Aorta (tissue), 5 donors: ENCODE data around the gene PLK5. TPM values are rescaled to one million over a fixed set of nuclear protein-coding genes. Genes with fewer than 3 reads are reported as not detected.
A peak's percentile ranks its signal among the peaks of the same experiment; 100 is the strongest.

Experiments
- ATAC-seq: fragments of 200-7000 bp; cut with Tn5 transposase; one replicate; pipeline ENCODE4 v1.9.1; 2022; ENCODE audit warnings: moderate library complexity; ENCODE audit not compliant: low FRiP score
- DNase-seq, 2 donors: peaks; one replicate each; pipeline ENCODE4 v3.0.0-alpha.2; 2020
- H3K27ac ChIP-seq, 2 donors: one replicate each; pipeline ENCODE4 v1.5.1; 2013; ENCODE audit warnings: low read length in 2 of 2, mild to moderate bottlenecking in 2 of 2, moderate library complexity in 2 of 2, control low read depth in 1 of 2, inconsistent platforms in 1 of 2, low read depth in 1 of 2
- H3K27me3 ChIP-seq, 2 donors: one replicate each; pipeline ENCODE4 v1.6.1; 2013; ENCODE audit warnings: control low read depth in 1 of 2, low read length in 1 of 2, mild to moderate bottlenecking in 1 of 2, moderate library complexity in 1 of 2; ENCODE audit not compliant: insufficient read depth in 2 of 2, control insufficient read depth in 1 of 2
- H3K36me3 ChIP-seq, 2 donors: one replicate each; pipeline ENCODE4 v1.6.1; 2013; ENCODE audit warnings: control low read depth in 1 of 2, low read length in 1 of 2, mild to moderate bottlenecking in 1 of 2; ENCODE audit not compliant: insufficient read depth in 2 of 2, control insufficient read depth in 1 of 2
- H3K4me1 ChIP-seq, 2 donors: one replicate each; pipeline ENCODE4 v1.6.1; 2013; ENCODE audit warnings: low read length in 2 of 2, control low read depth in 1 of 2, mild to moderate bottlenecking in 1 of 2, moderate library complexity in 1 of 2; ENCODE audit not compliant: insufficient read depth in 2 of 2, control insufficient read depth in 1 of 2
- H3K4me3 ChIP-seq, 2 donors: one replicate each; pipeline ENCODE4 v1.5.1; 2013; ENCODE audit warnings: low read length in 2 of 2, control low read depth in 1 of 2, mild to moderate bottlenecking in 1 of 2
- H3K9me3 ChIP-seq: one replicate; pipeline ENCODE4 v1.6.1; 2013; ENCODE audit warnings: mild to moderate bottlenecking, low read length; ENCODE audit not compliant: control insufficient read depth
- WGBS, 2 donors: extraction: QIAGEN DNeasy Blood & Tissue Kit; methylation state at CpG; one replicate each; pipeline ENCODE4 v1.1.7; 2013; 5-methylcytosine and 5-hydroxymethylcytosine counted together
- intact Hi-C, 2 donors: fragments of 100-400 bp; cut with DNase I; formaldehyde crosslinking; loops; one replicate each; pipeline versions ENCODE4 v1.14.2 to v1.15.0; 2022
- polyA plus RNA-seq, 2 donors: library from polyadenylated mRNA; stranded (reverse); fragments of 200-250 nt; gene quantifications; one replicate each; pipeline ENCODE4 v1.2.3, GENCODE V29; 2013
- total RNA-seq, 2 donors: library from RNA; stranded (reverse); fragmentation: NEBNext Ultra II Directional; extraction: Animal tissue kit (Norgen Biotek cat#: 25700); gene quantifications; one replicate each; pipeline ENCODE4 v1.2.1, GENCODE V29; 2021
- donor health status: healthy with polysubstance abuse.
- donor health status: Bipolar disorder and iron deficiency.
- donor health status: DM: no; HTN: no; CAD: no.
- donor health status: DM: no; HTN: no; CAD: no.
- donor health status: DM: yes; HTN: yes; CAD: no.

PLK5 gene
- total and polyA plus RNA-seq, 4 donors: 0.15 TPM; not detected in 3

- no peak overlapping the region for H3K27ac ChIP-seq
- no peaks in the 10 kb centered on the region for H3K36me3 ChIP-seq
- intact Hi-C loops: no loop called here
- no peaks in the 10 kb centered on the region for H3K4me1 ChIP-seq
- no peaks in the 10 kb centered on the region for H3K27me3 ChIP-seq
- DNase-seq (no peak), ATAC-seq (no peak)
- H3K9me3 ChIP-seq: no peaks in the 10 kb centered on the region
- whole genome bisulfite sequencing, 2 donors: 79 to 88% methylated on average over 14 to 17 of the region's 17 CpGs
- no peak overlapping the region for H3K4me3 ChIP-seq
Observed at GRCh38 chr19:1520203-1520780, 3.6 kb upstream of the PLK5 start.

DNA sequence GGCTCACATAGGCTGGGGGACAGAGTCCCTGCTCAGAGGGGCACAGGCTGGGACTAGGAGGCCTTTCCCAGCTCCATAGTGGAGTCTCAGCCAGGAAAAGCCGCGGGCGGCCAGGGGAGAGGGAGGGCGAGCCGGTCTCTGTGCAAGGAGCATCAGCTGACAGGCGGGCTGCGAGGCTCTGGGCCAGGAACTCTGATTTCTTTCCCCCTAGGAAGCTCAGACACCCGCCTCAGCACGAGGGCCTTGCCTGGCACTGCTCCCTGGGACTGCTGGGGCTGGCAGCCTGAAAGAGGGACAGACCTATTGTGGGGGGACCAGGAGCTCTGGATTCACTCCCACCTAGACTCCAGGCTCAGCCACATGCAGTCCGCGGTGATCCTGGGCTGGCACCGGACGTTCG lies 2.2 kb upstream of the PLK5 start:
- H3K27ac ChIP-seq: no peak overlapping the region
- intact Hi-C loops: no loop called here
- no peaks in the 10 kb centered on the region for H3K27me3 ChIP-seq
- H3K9me3 ChIP-seq: no peaks in the 10 kb centered on the region
- ATAC-seq: peak; percentile 20
- no peak overlapping the region for H3K4me3 ChIP-seq
- 36 to 54% methylated on average over 10 to 14 of the region's 14 CpGs for WGBS, 2 donors
- DNase-seq: no peak
- H3K36me3 ChIP-seq: no peaks in the 10 kb centered on the region
- H3K4me1 ChIP-seq: no peaks in the 10 kb centered on the region

GRCh38 chr19:1522061-1522460 lies 1.8 kb upstream of the PLK5 start:
- intact Hi-C loops: no loop called here
- no peak overlapping the region for H3K27ac ChIP-seq
- H3K36me3 ChIP-seq: no peaks in the 10 kb centered on the region
- H3K9me3 ChIP-seq: no peaks in the 10 kb centered on the region
- no peaks in the 10 kb centered on the region for H3K4me1 ChIP-seq
- H3K27me3 ChIP-seq: no peaks in the 10 kb centered on the region
- DNase-seq (peak in 1 of 2 donors; percentile 34), ATAC-seq (no peak)
- 81 to 84% methylated on average over 10 of the region's 10 CpGs for WGBS, 2 donors
- H3K4me3 ChIP-seq: no peak overlapping the region

DNA sequence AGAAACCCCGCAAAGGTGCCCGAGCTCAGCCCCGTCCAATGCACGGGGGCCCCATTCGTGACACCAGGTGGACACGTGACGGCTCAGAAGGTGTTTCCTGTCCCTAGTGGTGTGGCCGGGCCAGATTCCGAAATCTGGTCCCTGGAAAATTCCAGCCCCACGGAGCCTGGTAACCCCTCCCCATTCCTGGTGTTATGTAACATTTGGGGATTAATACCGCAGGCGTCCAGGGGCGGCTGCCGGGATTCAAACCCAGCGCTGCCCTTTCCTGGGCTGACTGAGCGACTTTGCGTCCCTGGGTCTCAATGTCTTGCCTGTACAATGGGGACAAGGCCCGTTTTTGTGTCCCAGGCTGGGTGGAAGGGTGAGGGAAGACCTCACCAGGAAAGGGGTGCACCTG lies 1.0 kb upstream of the PLK5 start:
- H3K4me3 ChIP-seq: no peak overlapping the region
- ATAC-seq: no peak
- intact Hi-C loops: no loop called here
- no peaks in the 10 kb centered on the region for H3K36me3 ChIP-seq
- no peaks in the 10 kb centered on the region for H3K4me1 ChIP-seq
- H3K27me3 ChIP-seq: no peaks in the 10 kb centered on the region
- H3K27ac ChIP-seq: no peak overlapping the region
- 82 to 84% methylated on average over 18 of the region's 18 CpGs for WGBS, 2 donors
- no peaks in the 10 kb centered on the region for H3K9me3 ChIP-seq
- peak in 1 of 2 donors; percentile 33 for DNase-seq

DNA sequence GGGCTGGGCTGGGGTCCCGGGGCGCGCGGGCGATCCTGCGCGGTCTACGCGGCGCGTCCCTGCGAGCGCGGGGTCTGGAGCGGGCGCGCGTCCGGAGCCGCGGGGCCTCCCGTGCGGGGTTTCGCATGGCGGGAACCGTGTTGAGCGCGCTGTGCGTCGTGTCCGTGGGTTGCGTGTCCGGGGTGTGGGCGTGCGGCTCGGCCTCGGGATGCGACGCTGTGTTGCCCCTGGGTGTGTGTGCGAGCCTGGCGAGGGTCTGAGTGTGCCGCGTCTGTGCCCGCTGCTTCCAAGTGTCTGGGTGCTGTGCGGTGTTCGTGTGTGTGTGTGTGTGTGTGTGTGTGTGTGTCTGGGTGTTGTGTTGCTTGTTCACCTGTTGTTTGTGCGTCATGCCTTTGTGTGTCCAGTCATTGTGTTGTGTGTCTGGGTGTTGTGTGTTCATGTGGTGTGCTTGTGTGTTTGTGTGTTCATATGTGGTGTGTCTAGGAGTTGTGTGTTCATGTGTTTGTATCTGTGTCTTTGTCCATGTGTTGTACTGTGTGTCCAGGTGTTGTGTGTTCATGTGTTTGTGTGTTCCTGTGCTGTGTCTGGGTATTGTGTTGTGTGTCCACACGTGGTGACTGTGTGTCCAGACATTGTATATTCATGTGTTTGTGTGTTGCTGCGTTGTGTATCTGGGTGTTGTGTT lies 552 bp downstream of the PLK5 start:
- H3K27me3 ChIP-seq: no peaks in the 10 kb centered on the region
- no peak overlapping the region for H3K4me3 ChIP-seq
- ATAC-seq: no peak

DNA sequence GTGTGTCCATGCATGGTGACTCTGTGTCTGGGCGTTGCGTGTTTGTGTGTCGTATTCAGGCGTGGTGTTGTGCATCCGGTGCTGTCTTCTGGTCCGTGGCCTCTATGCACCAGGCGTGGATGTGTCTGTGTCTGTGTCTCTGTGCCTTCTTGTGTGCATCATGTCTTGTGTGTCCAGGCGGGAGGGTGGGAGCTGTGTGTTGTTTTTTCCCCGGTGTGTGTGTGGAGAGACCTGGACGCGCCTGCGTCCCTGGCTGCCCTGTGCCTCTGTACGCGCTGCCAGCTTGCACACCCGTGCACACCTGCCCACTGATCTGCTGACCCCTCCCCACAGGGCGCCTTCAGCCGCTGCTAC lies 1.1 kb downstream of the PLK5 start:
- intact Hi-C loops: no loop called here
- WGBS, 2 donors: 56 to 63% methylated on average over 17 of the region's 17 CpGs
- H3K4me3 ChIP-seq: no peak overlapping the region
- H3K9me3 ChIP-seq: no peaks in the 10 kb centered on the region
- no peak for ATAC-seq
- H3K36me3 ChIP-seq: no peaks in the 10 kb centered on the region
- DNase-seq: no peak
- H3K4me1 ChIP-seq: no peaks in the 10 kb centered on the region
- no peaks in the 10 kb centered on the region for H3K27me3 ChIP-seq
- H3K27ac ChIP-seq: no peak overlapping the region

More for the DNA sequence above, 552 bp downstream of the PLK5 start:
- Histone ChIP-seq H3K27ac (no peak overlapping the region), H3K9me3 (no peaks in the 10 kb centered on the region), H3K36me3 (no peaks in the 10 kb centered on the region), H3K4me1 (no peaks in the 10 kb centered on the region)
- 8 to 9% methylated on average over 44 to 49 of the region's 49 CpGs for WGBS, 2 donors
- intact Hi-C loops: no loop called here
- DNase-seq: no peak

DNA sequence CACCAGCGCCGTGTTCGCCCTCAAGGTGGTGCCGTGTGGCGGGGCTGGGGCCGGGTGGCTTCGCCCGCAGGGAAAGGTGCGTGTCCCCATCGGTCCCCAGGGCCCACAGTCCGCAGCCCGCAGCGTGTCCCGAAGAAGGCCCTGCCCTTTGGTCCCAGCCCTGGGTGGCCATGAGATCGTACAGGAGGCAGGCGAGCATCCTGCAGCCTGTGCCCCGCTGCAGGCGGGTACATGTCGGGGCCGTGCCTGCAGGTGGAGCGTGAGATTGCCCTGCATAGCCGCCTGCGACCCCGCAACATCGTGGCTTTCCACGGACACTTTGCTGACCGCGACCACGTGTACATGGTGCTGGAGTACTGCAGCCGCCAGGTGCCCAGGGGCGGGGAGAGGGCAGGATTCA lies 1.5 kb downstream of the PLK5 start:
- no peak overlapping the region for H3K27ac ChIP-seq
- ATAC-seq: no peak
- H3K4me3 ChIP-seq: no peak overlapping the region
- no peaks in the 10 kb centered on the region for H3K4me1 ChIP-seq
- H3K36me3 ChIP-seq: no peaks in the 10 kb centered on the region
- DNase-seq: no peak
- no peaks in the 10 kb centered on the region for H3K27me3 ChIP-seq
- H3K9me3 ChIP-seq: no peaks in the 10 kb centered on the region
- 56% methylated on average over 31 of the region's 31 CpGs for WGBS, 2 donors
- intact Hi-C loops: no loop called here

DNA sequence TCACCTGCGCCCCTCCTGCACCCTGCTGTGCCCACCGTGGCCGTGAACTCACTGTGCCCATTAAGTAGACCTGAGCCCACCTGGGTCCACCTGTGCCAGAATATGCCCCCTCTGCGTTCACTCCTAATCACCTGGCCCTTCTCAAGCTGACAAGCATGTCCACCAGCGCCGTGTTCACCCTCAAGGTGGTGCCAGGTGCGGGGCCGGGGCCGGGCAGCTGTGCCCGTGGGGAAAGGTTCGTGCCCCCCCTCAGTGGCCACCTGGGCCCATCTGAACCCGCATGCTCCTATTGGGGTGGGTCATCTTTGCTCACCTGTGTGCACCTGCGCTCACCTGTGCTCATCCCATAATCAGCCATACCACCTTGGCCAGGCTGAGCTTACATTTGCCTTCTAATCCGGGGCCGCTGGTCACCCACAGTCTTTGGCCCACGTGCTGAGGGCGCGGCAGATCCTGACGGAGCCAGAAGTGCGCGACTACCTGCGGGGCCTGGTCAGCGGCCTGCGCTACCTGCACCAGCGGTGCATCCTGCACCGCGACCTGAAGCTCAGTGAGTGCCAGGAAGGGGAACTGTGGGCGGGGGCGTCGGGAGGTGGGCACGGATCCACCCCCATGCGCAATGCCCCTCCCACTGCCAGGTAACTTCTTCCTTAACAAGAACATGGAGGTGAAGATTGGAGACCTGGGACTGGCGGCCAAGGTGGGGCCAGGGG lies 2.3 kb downstream of the PLK5 start:
- Histone ChIP-seq H3K9me3 (no peaks in the 10 kb centered on the region), H3K27ac (no peak overlapping the region), H3K36me3 (no peaks in the 10 kb centered on the region), H3K4me1 (no peaks in the 10 kb centered on the region), H3K4me3 (no peak overlapping the region), H3K27me3 (no peaks in the 10 kb centered on the region)
- 78 to 79% methylated on average over 33 of the region's 33 CpGs for WGBS, 2 donors
- no peak for ATAC-seq
- DNase-seq: no peak
- intact Hi-C loops: no loop called here
